Osteocyte (in vitro differentiated cells): Measurements from ENCODE around the gene POLRMT. TPM values are rescaled to one million over a fixed set of nuclear protein-coding genes. Genes with fewer than 3 reads are reported as not detected.
A peak's percentile ranks its signal among the peaks of the same experiment; 100 is the strongest.
"Not testable (repeated sequence)": the region's sequence is repeated elsewhere in the genome, so short reads cannot be mapped to it uniquely, and the experiment has no call there.

Experiments used
- DNase-seq: peaks from one replicate; pipeline ENCODE4 v3.0.0; 2021; ENCODE audit warnings: mixed read lengths; ENCODE audit not compliant: unreplicated experiment; ENCODE audit errors: extremely low spot score
- H3K27ac Mint-ChIP-seq: one replicate; pipeline ENCODE4 v1.8.0; 2021; ENCODE audit warnings: mild to moderate bottlenecking, mixed read lengths; ENCODE audit not compliant: unreplicated experiment
- H3K27me3 Mint-ChIP-seq: one replicate; pipeline ENCODE4 v1.8.0; 2021; ENCODE audit warnings: mixed read lengths; ENCODE audit not compliant: unreplicated experiment
- H3K36me3 Mint-ChIP-seq: one replicate; pipeline ENCODE4 v1.8.0; 2021; ENCODE audit warnings: mixed read lengths; ENCODE audit not compliant: unreplicated experiment
- H3K4me1 Mint-ChIP-seq: one replicate; pipeline ENCODE4 v1.8.0; 2021; ENCODE audit warnings: mixed read lengths; ENCODE audit not compliant: unreplicated experiment
- H3K4me3 Mint-ChIP-seq: one replicate; pipeline ENCODE4 v1.8.0; 2021; ENCODE audit warnings: mild to moderate bottlenecking, moderate library complexity, mixed read lengths; ENCODE audit not compliant: unreplicated experiment
- H3K9me3 Mint-ChIP-seq: one replicate; pipeline ENCODE4 v1.8.0; 2021; ENCODE audit warnings: mixed read lengths; ENCODE audit not compliant: unreplicated experiment
- total RNA-seq: library from RNA; stranded (reverse); gene quantifications from 2 replicates; pipeline ENCODE4 v1.2.1, GENCODE V29; 2021
- TF ChIP-seq, protein P1 (sequence below): fragments of 200-600 bp; sonication (generic); IDR thresholded peaks from 2 replicates; pipeline ENCODE4 v1.5.0; 2021; ENCODE audit warnings: antibody characterized with exemption, mild to moderate bottlenecking, moderate library complexity

Gene POLRMT
- total RNA-seq, 1 donor from 2014 or later: 44.6 TPM

GRCh38 chr19:585551-586110 lies 47.7 kb downstream of the POLRMT start:
- no peak for DNase-seq
- Mint-ChIP-seq H3K27ac (no peak overlapping the region), H3K36me3 (peaks cover 6% of the 10 kb centered on the region), H3K4me1 (peaks cover 31% of the 10 kb centered on the region), H3K4me3 (no peak overlapping the region), H3K27me3 (no peaks in the 10 kb centered on the region), H3K9me3 (no peaks in the 10 kb centered on the region)
- TF ChIP-seq, protein P1, sequence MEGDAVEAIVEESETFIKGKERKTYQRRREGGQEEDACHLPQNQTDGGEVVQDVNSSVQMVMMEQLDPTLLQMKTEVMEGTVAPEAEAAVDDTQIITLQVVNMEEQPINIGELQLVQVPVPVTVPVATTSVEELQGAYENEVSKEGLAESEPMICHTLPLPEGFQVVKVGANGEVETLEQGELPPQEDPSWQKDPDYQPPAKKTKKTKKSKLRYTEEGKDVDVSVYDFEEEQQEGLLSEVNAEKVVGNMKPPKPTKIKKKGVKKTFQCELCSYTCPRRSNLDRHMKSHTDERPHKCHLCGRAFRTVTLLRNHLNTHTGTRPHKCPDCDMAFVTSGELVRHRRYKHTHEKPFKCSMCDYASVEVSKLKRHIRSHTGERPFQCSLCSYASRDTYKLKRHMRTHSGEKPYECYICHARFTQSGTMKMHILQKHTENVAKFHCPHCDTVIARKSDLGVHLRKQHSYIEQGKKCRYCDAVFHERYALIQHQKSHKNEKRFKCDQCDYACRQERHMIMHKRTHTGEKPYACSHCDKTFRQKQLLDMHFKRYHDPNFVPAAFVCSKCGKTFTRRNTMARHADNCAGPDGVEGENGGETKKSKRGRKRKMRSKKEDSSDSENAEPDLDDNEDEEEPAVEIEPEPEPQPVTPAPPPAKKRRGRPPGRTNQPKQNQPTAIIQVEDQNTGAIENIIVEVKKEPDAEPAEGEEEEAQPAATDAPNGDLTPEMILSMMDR: no peak

- H3K4me1 Mint-ChIP-seq: peaks cover 30% of the 10 kb centered on the region
- not testable (repeated sequence) for H3K36me3 Mint-ChIP-seq, H3K27me3 Mint-ChIP-seq
These were observed 48.2 kb downstream of the POLRMT start for GRCh38 chr19:585146-585545.

DNA sequence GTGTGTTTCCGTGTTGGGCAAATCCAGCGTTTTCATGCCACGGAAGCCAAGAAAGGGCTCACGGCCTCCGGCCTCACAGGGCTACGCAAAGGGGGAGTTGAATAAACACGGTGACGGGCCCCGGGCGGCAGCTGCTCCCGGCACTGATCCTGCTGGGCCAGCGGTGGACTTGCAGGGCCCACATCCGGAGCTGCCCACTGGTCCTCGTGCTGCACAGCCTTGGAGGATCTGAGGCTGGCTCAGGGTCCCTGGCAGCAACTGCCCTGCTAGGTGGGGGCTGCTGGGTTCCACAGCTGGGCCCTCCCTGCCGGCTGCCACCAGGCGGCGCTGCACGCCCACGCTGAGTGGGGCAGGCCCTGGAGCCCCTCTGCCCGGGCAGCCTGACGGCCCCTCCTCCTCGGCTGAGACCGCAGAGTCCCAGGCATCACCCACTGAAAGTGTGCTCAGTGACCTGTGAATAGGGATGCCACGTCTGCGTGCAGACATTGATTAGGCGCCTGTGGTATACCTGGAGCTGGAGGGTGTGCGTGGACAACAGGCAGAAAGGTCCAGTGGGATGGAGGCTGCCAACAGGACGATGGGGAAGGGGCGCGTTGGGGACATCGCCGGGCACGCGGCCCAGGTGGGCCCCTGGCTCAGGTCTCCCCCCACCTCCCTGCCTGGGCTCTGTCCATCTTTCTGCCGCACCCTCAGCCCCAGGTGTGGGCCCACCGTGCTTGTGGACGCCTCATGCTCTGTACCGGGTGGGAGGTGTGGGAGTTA lies 48.9 kb downstream of the POLRMT start:
- no peak overlapping the region for H3K4me3 Mint-ChIP-seq
- no peaks in the 10 kb centered on the region for H3K27me3 Mint-ChIP-seq
- no peaks in the 10 kb centered on the region for H3K9me3 Mint-ChIP-seq
- peaks cover 30% of the 10 kb centered on the region for H3K4me1 Mint-ChIP-seq
- no peak overlapping the region for H3K27ac Mint-ChIP-seq
- H3K36me3 Mint-ChIP-seq: peaks cover 6% of the 10 kb centered on the region
- TF ChIP-seq, protein P1: peak; percentile 94
- no peak for DNase-seq

More at GRCh38 chr19:585146-585545, 48.2 kb downstream of the POLRMT start:
- DNase-seq, H3K9me3 Mint-ChIP-seq, H3K27ac Mint-ChIP-seq, H3K4me3 Mint-ChIP-seq: not testable (repeated sequence)

GRCh38 chr19:583968-584239 lies 49.4 kb downstream of the POLRMT start:
- TF ChIP-seq, protein P1: no peak
- DNase-seq: no peak
- no peaks in the 10 kb centered on the region for H3K9me3 Mint-ChIP-seq
- H3K4me1 Mint-ChIP-seq: peaks cover 28% of the 10 kb centered on the region
- peaks cover 6% of the 10 kb centered on the region for H3K36me3 Mint-ChIP-seq
- no peaks in the 10 kb centered on the region for H3K27me3 Mint-ChIP-seq
- H3K27ac Mint-ChIP-seq: no peak overlapping the region
- no peak overlapping the region for H3K4me3 Mint-ChIP-seq

GRCh38 chr19:583198-583967 lies 50.0 kb downstream of the POLRMT start:
- H3K4me1 Mint-ChIP-seq: peaks cover 23% of the 10 kb centered on the region
- H3K36me3 Mint-ChIP-seq: peaks cover 6% of the 10 kb centered on the region
- H3K4me3 Mint-ChIP-seq: no peak overlapping the region
- no peaks in the 10 kb centered on the region for H3K27me3 Mint-ChIP-seq
- TF ChIP-seq, protein P1: no peak
- DNase-seq: no peak
- H3K9me3 Mint-ChIP-seq: no peaks in the 10 kb centered on the region
- H3K27ac Mint-ChIP-seq: no peak overlapping the region
